Epithelial cell of proximal tubule (primary cell): ENCODE measurements around the gene C12orf76. TPM values are rescaled to one million over a fixed set of nuclear protein-coding genes. Genes with fewer than 3 reads are reported as not detected.

Experiments used
- DNase-seq: peaks from one replicate; pipeline ENCODE4 v3.0.0-alpha.2; 2011; ENCODE audit warnings: low read depth
- H3K4me3 ChIP-seq: 2 replicates; pipeline ENCODE4 v1.5.1; 2011; ENCODE audit warnings: low read depth, mild to moderate bottlenecking, low read length
- CTCF ChIP-seq: conservative IDR thresholded peaks from 2 replicates; pipeline ENCODE4 v1.5.1; 2012; ENCODE audit warnings: low read depth, mild to moderate bottlenecking, low read length
- total RNA-seq: library from RNA; depleted of rRNA; stranded (reverse); fragments of >200 nt; gene quantifications from 2 replicates; pipeline ENCODE4 v1.2.3, GENCODE V29; 2015

Gene C12orf76
- total RNA-seq, 1 donor from 2014 or later, result 12.6 TPM

- DNase-seq, result no peak
- H3K4me3 ChIP-seq, result no peak overlapping the region
- no peak for TF ChIP-seq CTCF
Measured at GRCh38 chr12:110035534-110036104, 12.7 kb downstream of the C12orf76 start.

GRCh38 chr12:110033888-110034287 lies 14.4 kb downstream of the C12orf76 start:
- TF ChIP-seq CTCF, result no peak
- no peak overlapping the region for H3K4me3 ChIP-seq
- DNase-seq, result no peak

- no peak for DNase-seq
- no peak overlapping the region for H3K4me3 ChIP-seq
- TF ChIP-seq CTCF, result no peak
Measured at GRCh38 chr12:110029290-110029815, 19.0 kb downstream of the C12orf76 start.

GRCh38 chr12:110028323-110028722 lies 20.0 kb downstream of the C12orf76 start:
- H3K4me3 ChIP-seq, result no peak overlapping the region
- no peak for TF ChIP-seq CTCF
- DNase-seq, result no peak

- no peak overlapping the region for H3K4me3 ChIP-seq
- DNase-seq, result no peak
- no peak for TF ChIP-seq CTCF
Measured at GRCh38 chr12:110024051-110024450, 24.3 kb downstream of the C12orf76 start.

GRCh38 chr12:110023059-110023980 lies 25.0 kb downstream of the C12orf76 start:
- DNase-seq, result no peak
- TF ChIP-seq CTCF, result no peak
- H3K4me3 ChIP-seq, result no peak overlapping the region

GRCh38 chr12:110020956-110021355 lies 27.4 kb downstream of the C12orf76 start:
- no peak overlapping the region for H3K4me3 ChIP-seq
- DNase-seq, result no peak
- no peak for TF ChIP-seq CTCF
